Measurements from ENCODE around the gene JPT1. TPM values are rescaled to one million over a fixed set of nuclear protein-coding genes. Genes with fewer than 3 reads are reported as not detected.

Gene JPT1
- total RNA-seq, 1 donor from 2014 or later, result 15.0 TPM

- intact Hi-C loops (cut with DNase I), result no loop called here
- ATAC-seq (ENCODE audit: poor library complexity) (no peak), DNase-seq (no peak)
Measured at GRCh38 chr17:75091855-75092327, 62.4 kb downstream of the JPT1 start.

- ATAC-seq (ENCODE audit: poor library complexity) (no peak), DNase-seq (peak; percentile 71)
- intact Hi-C loops (cut with DNase I), result no loop called here
Measured at GRCh38 chr17:75090871-75091854, 63.1 kb downstream of the JPT1 start.

- intact Hi-C loops (cut with DNase I), result no loop called here
- ATAC-seq (ENCODE audit: poor library complexity) (peak; percentile 14), DNase-seq (no peak)
Measured at GRCh38 chr17:75088465-75089417, 65.6 kb downstream of the JPT1 start.

- DNase-seq, result peak; percentile 94
- intact Hi-C loops (cut with DNase I), result no loop called here
- ATAC-seq (ENCODE audit: poor library complexity), result peak; percentile 93
Measured at GRCh38 chr17:75087558-75088453, 66.5 kb downstream of the JPT1 start, which contains the start of gene SLC16A5. Gene SLC16A5 (plus strand): TSS chr17:75087954. CDS start chr17:75093637, 5,683 bp downstream.

DNA sequence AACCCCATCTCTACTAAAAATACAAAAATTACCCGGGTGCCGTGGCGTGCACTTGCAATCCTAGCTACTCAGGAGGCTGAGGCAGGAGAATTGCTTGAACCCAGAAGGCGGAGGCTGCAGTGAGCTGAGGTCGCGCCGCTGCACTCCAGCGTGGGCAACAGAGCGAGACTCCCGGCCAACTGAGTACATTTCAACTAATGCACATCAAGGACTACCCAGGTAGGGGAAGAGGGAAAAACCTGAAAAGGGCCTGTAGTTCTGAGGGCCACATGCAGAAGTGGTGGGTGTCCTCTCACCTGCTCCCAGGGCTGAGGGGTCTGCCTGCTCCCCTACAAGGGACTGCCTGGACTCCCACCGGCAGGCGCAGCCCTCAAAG is 67.1 kb downstream of the JPT1 start:
- intact Hi-C loops (cut with DNase I), result no loop called here
- no peak for DNase-seq
- no peak for ATAC-seq (ENCODE audit: poor library complexity)

DNA sequence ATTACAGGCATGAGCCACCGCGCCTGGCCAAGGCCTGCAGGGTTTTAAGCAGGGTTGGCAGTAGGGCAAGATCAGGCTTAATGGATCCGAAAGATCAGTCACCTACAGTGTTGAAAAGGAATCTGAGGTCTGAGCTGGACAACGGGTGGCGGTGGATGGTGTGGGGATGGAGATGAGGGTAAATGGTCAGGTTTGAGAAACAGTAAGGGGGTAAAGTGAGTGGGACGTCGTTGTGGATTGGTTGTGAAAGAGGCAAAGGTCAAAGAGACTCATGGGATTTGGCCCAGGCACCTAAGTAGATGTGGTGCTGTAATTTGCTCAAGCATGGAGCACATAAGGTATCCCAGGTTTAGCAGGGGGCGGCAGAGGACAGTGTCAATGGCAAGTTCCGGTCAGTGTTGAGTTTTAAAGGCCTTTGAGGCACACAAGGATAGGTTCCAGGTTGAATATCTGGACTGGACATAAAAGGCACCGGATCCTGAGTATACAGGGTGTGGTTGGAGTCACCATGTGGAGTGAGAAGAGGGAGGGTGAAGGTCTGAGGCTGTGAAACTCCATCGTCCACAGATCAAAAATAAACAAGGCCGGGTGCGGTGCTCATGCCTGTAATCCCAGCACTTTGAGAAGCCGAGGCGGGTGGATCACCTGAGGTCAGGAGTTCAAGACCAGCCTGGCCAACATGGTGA is 67.7 kb downstream of the JPT1 start:
- ATAC-seq (ENCODE audit: poor library complexity) (no peak), DNase-seq (no peak)
- intact Hi-C loops (cut with DNase I), result no loop called here

Other genes with a start within 250 kb of the JPT1 start
- not detected for gene USH1G, start 231.3 kb downstream of the JPT1 start, total RNA-seq
- not detected for gene OTOP2, start 230.2 kb downstream of the JPT1 start, total RNA-seq
- gene OTOP3, start 218.6 kb downstream of the JPT1 start, total RNA-seq, result not detected
- 9.0 TPM for gene HID1, start 181.8 kb downstream of the JPT1 start, total RNA-seq
- gene CDR2L, start 166.9 kb downstream of the JPT1 start, total RNA-seq, result 18.4 TPM
- gene MRPL58, start 141.8 kb downstream of the JPT1 start, total RNA-seq, result 46.6 TPM
- 832 TPM for gene ATP5PD, start 107.5 kb downstream of the JPT1 start, total RNA-seq
- 23.8 TPM for gene KCTD2, start 107.3 kb downstream of the JPT1 start, total RNA-seq
- gene SLC16A5, start 66.6 kb downstream of the JPT1 start, total RNA-seq, result 6.5 TPM
- gene ARMC7, start 44.5 kb downstream of the JPT1 start, total RNA-seq, result 5.3 TPM
- 24.6 TPM for gene NT5C, start 22.8 kb downstream of the JPT1 start, total RNA-seq
- 200 TPM for gene SUMO2, start 28.4 kb upstream of the JPT1 start, total RNA-seq
- gene NUP85, start 51.2 kb upstream of the JPT1 start, total RNA-seq, result 25.2 TPM
- gene GGA3, start 107.1 kb upstream of the JPT1 start, total RNA-seq, result 22.3 TPM
- gene MRPS7, start 107.4 kb upstream of the JPT1 start, total RNA-seq, result 125 TPM
- 13.7 TPM for gene MIF4GD, start 116.7 kb upstream of the JPT1 start, total RNA-seq
- gene SLC25A19, start 134.9 kb upstream of the JPT1 start, total RNA-seq, result 12.5 TPM

All from Right ventricle myocardium superior (tissue), 1 donor.